Panc1 (cell line): ENCODE data around the gene MYH16.

Experiments
- POLR2AphosphoS5 ChIP-seq: IDR thresholded peaks from 2 replicates; pipeline ENCODE4 v1.6.1; 2012; ENCODE audit warnings: mild to moderate bottlenecking, low read depth, low read length, moderate library complexity
- TCF7L2 ChIP-seq: IDR thresholded peaks from 2 replicates; pipeline ENCODE4 v1.6.1; 2011; ENCODE audit warnings: mild to moderate bottlenecking, low read depth, low read length, inconsistent platforms
- TF ChIP-seq, protein P1 (sequence below): fragments of 450-650 bp; IDR thresholded peaks from 2 replicates; pipeline ENCODE4 v1.5.1; 2017; ENCODE audit warnings: mild to moderate bottlenecking

GRCh38 chr7:99238558-99239341 is 33.9 kb upstream of the MYH16 start:
- TF ChIP-seq TCF7L2 (no peak), POLR2AphosphoS5 (no peak)
- TF ChIP-seq, protein P1, sequence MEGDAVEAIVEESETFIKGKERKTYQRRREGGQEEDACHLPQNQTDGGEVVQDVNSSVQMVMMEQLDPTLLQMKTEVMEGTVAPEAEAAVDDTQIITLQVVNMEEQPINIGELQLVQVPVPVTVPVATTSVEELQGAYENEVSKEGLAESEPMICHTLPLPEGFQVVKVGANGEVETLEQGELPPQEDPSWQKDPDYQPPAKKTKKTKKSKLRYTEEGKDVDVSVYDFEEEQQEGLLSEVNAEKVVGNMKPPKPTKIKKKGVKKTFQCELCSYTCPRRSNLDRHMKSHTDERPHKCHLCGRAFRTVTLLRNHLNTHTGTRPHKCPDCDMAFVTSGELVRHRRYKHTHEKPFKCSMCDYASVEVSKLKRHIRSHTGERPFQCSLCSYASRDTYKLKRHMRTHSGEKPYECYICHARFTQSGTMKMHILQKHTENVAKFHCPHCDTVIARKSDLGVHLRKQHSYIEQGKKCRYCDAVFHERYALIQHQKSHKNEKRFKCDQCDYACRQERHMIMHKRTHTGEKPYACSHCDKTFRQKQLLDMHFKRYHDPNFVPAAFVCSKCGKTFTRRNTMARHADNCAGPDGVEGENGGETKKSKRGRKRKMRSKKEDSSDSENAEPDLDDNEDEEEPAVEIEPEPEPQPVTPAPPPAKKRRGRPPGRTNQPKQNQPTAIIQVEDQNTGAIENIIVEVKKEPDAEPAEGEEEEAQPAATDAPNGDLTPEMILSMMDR = no peak
